HepG2 (cell line): ENCODE data around the gene TULP3.

Experiments used
- ZFP37 ChIP-seq: sonication (generic); formaldehyde crosslinking; IDR thresholded peaks from 2 replicates; pipeline ENCODE4 v1.4.0; 2020; ENCODE audit warnings: missing genetic modification reagents, borderline replicate concordance
- ZNF326 ChIP-seq: sonication (generic); formaldehyde crosslinking; IDR thresholded peaks from 2 replicates; pipeline ENCODE4 v1.4.0; 2020; ENCODE audit warnings: missing genetic modification reagents, borderline replicate concordance
- TF ChIP-seq, protein P1 (sequence below): sonication (generic); formaldehyde crosslinking; conservative IDR thresholded peaks from 2 replicates; pipeline ENCODE4 v1.4.0; 2020; ENCODE audit warnings: missing genetic modification reagents
- TF ChIP-seq, protein P2 (sequence below): sonication (generic); formaldehyde crosslinking; IDR thresholded peaks from 2 replicates; pipeline ENCODE4 v1.5.0; 2020; ENCODE audit warnings: mild to moderate bottlenecking, missing genetic modification reagents, moderate library complexity
- TF ChIP-seq, protein P3 (sequence below): sonication (generic); formaldehyde crosslinking; IDR thresholded peaks from 2 replicates; pipeline ENCODE4 v1.8.0; 2022; ENCODE audit warnings: mild to moderate bottlenecking, missing genetic modification reagents, borderline replicate concordance

DNA sequence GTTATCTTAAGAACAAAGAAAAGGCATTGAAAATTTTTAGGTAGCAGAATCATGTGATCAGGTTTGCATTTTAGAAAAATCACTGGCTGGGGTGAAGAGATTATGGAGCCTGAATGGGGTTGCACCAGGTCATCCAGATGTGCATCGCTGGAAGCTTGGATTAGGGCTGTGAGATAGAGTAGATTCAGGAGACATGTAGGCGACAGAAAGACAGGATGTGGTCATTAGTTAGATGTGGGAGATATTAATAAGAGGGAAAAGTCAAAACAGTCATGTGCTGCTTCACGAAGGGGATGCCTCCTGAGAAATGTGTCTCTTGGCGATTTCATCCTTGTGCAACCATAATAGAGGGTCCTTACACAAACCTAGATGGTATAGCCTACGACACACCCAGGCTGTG is 93.6 kb downstream of the TULP3 start:
- TF ChIP-seq ZNF326 (CRISPR knock-in tag) (no peak), ZFP37 (CRISPR knock-in tag) (no peak)
- TF ChIP-seq, protein P1, sequence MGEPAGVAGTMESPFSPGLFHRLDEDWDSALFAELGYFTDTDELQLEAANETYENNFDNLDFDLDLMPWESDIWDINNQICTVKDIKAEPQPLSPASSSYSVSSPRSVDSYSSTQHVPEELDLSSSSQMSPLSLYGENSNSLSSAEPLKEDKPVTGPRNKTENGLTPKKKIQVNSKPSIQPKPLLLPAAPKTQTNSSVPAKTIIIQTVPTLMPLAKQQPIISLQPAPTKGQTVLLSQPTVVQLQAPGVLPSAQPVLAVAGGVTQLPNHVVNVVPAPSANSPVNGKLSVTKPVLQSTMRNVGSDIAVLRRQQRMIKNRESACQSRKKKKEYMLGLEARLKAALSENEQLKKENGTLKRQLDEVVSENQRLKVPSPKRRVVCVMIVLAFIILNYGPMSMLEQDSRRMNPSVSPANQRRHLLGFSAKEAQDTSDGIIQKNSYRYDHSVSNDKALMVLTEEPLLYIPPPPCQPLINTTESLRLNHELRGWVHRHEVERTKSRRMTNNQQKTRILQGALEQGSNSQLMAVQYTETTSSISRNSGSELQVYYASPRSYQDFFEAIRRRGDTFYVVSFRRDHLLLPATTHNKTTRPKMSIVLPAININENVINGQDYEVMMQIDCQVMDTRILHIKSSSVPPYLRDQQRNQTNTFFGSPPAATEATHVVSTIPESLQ (CRISPR knock-in tag): no peak
- TF ChIP-seq, protein P2, sequence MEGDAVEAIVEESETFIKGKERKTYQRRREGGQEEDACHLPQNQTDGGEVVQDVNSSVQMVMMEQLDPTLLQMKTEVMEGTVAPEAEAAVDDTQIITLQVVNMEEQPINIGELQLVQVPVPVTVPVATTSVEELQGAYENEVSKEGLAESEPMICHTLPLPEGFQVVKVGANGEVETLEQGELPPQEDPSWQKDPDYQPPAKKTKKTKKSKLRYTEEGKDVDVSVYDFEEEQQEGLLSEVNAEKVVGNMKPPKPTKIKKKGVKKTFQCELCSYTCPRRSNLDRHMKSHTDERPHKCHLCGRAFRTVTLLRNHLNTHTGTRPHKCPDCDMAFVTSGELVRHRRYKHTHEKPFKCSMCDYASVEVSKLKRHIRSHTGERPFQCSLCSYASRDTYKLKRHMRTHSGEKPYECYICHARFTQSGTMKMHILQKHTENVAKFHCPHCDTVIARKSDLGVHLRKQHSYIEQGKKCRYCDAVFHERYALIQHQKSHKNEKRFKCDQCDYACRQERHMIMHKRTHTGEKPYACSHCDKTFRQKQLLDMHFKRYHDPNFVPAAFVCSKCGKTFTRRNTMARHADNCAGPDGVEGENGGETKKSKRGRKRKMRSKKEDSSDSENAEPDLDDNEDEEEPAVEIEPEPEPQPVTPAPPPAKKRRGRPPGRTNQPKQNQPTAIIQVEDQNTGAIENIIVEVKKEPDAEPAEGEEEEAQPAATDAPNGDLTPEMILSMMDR (CRISPR knock-in tag): no peak
- TF ChIP-seq, protein P3, sequence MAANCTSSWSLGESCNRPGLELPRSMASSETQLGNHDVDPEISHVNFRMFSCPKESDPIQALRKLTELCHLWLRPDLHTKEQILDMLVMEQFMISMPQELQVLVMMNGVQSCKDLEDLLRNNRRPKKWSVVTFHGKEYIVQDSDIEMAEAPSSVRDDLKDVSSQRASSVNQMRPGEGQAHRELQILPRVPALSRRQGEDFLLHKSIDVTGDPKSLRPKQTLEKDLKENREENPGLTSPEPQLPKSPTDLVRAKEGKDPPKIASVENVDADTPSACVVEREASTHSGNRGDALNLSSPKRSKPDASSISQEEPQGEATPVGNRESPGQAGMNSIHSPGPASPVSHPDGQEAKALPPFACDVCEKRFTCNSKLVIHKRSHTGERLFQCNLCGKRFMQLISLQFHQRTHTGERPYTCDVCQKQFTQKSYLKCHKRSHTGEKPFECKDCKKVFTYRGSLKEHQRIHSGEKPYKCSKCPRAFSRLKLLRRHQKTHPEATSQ (CRISPR knock-in tag): no peak
